CD4-positive, alpha-beta T cell (primary cell): ENCODE measurements around the gene PRKAR1B. TPM values are rescaled to one million over a fixed set of nuclear protein-coding genes. Genes with fewer than 3 reads are reported as not detected.

Experiments used
- ATAC-seq: fragments of 200-7000 bp; cut with Tn5 transposase; one replicate; pipeline ENCODE4 v1.10.0; 2022; ENCODE audit warnings: mild to moderate bottlenecking; ENCODE audit not compliant: poor library complexity
- CTCF ChIA-PET: fragments of 350-600 bp; sonication (Branson Sonifier 250); formaldehyde crosslinking; loops from one replicate; lab custom pipeline; 2021; ENCODE audit warnings: antibody characterized with exemption, inconsistent platforms; lab: Charles Lee
- POLR2A ChIA-PET: fragments of 350-600 bp; sonication (Branson Sonifier 250); formaldehyde crosslinking; loops from one replicate; lab custom pipeline; 2021; ENCODE audit warnings: antibody characterized with exemption, inconsistent platforms; lab: Charles Lee
- DNase-seq, 14 experiments: peaks; one replicate each; pipeline ENCODE4 v3.0.0-alpha.2; 2013 to 2020; ENCODE audit warnings: mixed read lengths in 2 of 14
- H3K27ac ChIP-seq, 2 donors: one replicate each; pipeline versions ENCODE4 v1.5.1 to v1.7.0; 2013; ENCODE audit warnings: low read length in 2 of 2, low read depth in 1 of 2, mild to moderate bottlenecking in 1 of 2
- H3K27me3 ChIP-seq, 2 experiments: 1 replicate in 1 of 2; 2 replicates in 1 of 2; pipeline versions ENCODE4 v1.6.1 to v1.7.0; 2013; ENCODE audit warnings: low read length in 2 of 2, control low read depth in 1 of 2, mild to moderate bottlenecking in 1 of 2, moderate library complexity in 1 of 2; ENCODE audit not compliant: insufficient read depth in 2 of 2, control insufficient read depth in 1 of 2
- H3K36me3 ChIP-seq: one replicate; pipeline ENCODE4 v1.6.1; 2013; ENCODE audit warnings: low read length, control low read depth; ENCODE audit not compliant: insufficient read depth
- H3K4me1 ChIP-seq: one replicate; pipeline ENCODE4 v1.6.1; 2013; ENCODE audit warnings: low read length, control low read depth; ENCODE audit not compliant: insufficient read depth
- H3K4me3 ChIP-seq: one replicate; pipeline ENCODE4 v1.5.1; 2013; ENCODE audit warnings: mild to moderate bottlenecking, low read length, moderate library complexity
- H3K9me3 ChIP-seq, 2 experiments: 1 replicate in 1 of 2; 2 replicates in 1 of 2; pipeline versions ENCODE4 v1.6.1 to v1.7.0; 2013; ENCODE audit warnings: low read length in 2 of 2, mild to moderate bottlenecking in 2 of 2, control low read depth in 1 of 2, moderate library complexity in 1 of 2; ENCODE audit not compliant: control insufficient read depth in 1 of 2, insufficient read depth in 1 of 2
- H3K27ac Mint-ChIP-seq: one replicate; pipeline ENCODE4 v1.8.0; 2020; ENCODE audit warnings: mixed read lengths
- H3K27me3 Mint-ChIP-seq: one replicate; pipeline ENCODE4 v1.8.0; 2021; ENCODE audit warnings: mixed read lengths
- H3K36me3 Mint-ChIP-seq: one replicate; pipeline ENCODE4 v1.8.0; 2021; ENCODE audit warnings: low read depth, mixed read lengths
- H3K4me1 Mint-ChIP-seq: one replicate; pipeline ENCODE4 v1.8.0; 2021; ENCODE audit warnings: low read depth, mixed read lengths
- H3K4me3 Mint-ChIP-seq: one replicate; pipeline ENCODE4 v1.8.0; 2020; ENCODE audit warnings: mild to moderate bottlenecking, mixed read lengths
- H3K9me3 Mint-ChIP-seq: one replicate; pipeline ENCODE4 v1.8.0; 2020; ENCODE audit warnings: mixed read lengths
- CTCF ChIP-seq: fragments of 200-600 bp; IDR thresholded peaks from one replicate; pipeline ENCODE4 v1.8.0; 2022; ENCODE audit warnings: antibody characterized with exemption, mild to moderate bottlenecking
- intact Hi-C, 2 experiments: fragments of 100-400 bp; cut with DNase I in 1 of 2; cut with micrococcal nuclease in 1 of 2; formaldehyde crosslinking; loops; one replicate each; pipeline versions ENCODE4 v1.15.1 to v1.9.0; 2023 to 2025; cut with DNase I, micrococcal nuclease
- total RNA-seq, 174 experiments: library from RNA in 2 of 174; stranded (reverse) in 2 of 174; gene quantifications; one replicate each; pipeline ENCODE4 v1.2.3 and lab custom pipeline; 2021 to 2026

The PRKAR1B gene
- total RNA-seq, 2 experiments from 2014 or later: 18.8 to 19.5 TPM

- ATAC-seq (no peak), DNase-seq (no peak)
- H3K4me3 ChIP-seq: no peak overlapping the region
- no peak for TF ChIP-seq CTCF
- Mint-ChIP-seq H3K9me3 (no peaks in the 10 kb centered on the region), H3K4me3 (no peak overlapping the region), H3K27ac (no peak overlapping the region), H3K36me3 (no peaks in the 10 kb centered on the region), H3K4me1 (no peaks in the 10 kb centered on the region), H3K27me3 (no peaks in the 10 kb centered on the region)
- H3K9me3 ChIP-seq: peaks cover 0 to 38% of the 10 kb centered on the region in 2 experiments
- ChIA-PET POLR2A (no interaction called here), CTCF (no interaction called here)
- H3K27me3 ChIP-seq: no peaks in the 10 kb centered on the region
- no peaks in the 10 kb centered on the region for H3K4me1 ChIP-seq
- H3K36me3 ChIP-seq: no peaks in the 10 kb centered on the region
- no peak overlapping the region for H3K27ac ChIP-seq
- intact Hi-C loops: no loop called here
Observed at GRCh38 chr7:540997-541396, 186.1 kb downstream of the PRKAR1B start.

- no peak overlapping the region for H3K4me3 Mint-ChIP-seq
- H3K27ac ChIP-seq: no peak overlapping the region
- ChIA-PET POLR2A (no interaction called here), CTCF (no interaction called here)
- DNase-seq: no peak
- no peak overlapping the region for H3K27ac Mint-ChIP-seq
- H3K27me3 ChIP-seq: no peaks in the 10 kb centered on the region
- no peaks in the 10 kb centered on the region for H3K27me3 Mint-ChIP-seq
- no peaks in the 10 kb centered on the region for H3K9me3 Mint-ChIP-seq
- H3K4me3 ChIP-seq: no peak overlapping the region
- peaks cover 0 to 34% of the 10 kb centered on the region in 2 experiments for H3K9me3 ChIP-seq
- no peak for TF ChIP-seq CTCF
- no peaks in the 10 kb centered on the region for H3K4me1 ChIP-seq
- no peaks in the 10 kb centered on the region for H3K4me1 Mint-ChIP-seq
- no peaks in the 10 kb centered on the region for H3K36me3 ChIP-seq
- H3K36me3 Mint-ChIP-seq: no peaks in the 10 kb centered on the region
- no peak for ATAC-seq
- intact Hi-C loops: no loop called here
Observed at GRCh38 chr7:540579-540978, 186.5 kb downstream of the PRKAR1B start.

GRCh38 chr7:539731-540411 is 187.2 kb downstream of the PRKAR1B start:
- TF ChIP-seq CTCF: no peak
- Mint-ChIP-seq H3K4me1 (no peaks in the 10 kb centered on the region), H3K27me3 (peaks cover 5% of the 10 kb centered on the region), H3K27ac (no peak overlapping the region), H3K36me3 (no peaks in the 10 kb centered on the region), H3K9me3 (no peaks in the 10 kb centered on the region), H3K4me3 (no peak overlapping the region)
- intact Hi-C loops: no loop called here
- Histone ChIP-seq H3K27ac (no peak overlapping the region), H3K4me1 (no peaks in the 10 kb centered on the region), H3K9me3 (peaks cover 0 to 30% of the 10 kb centered on the region in 2 experiments), H3K4me3 (no peak overlapping the region), H3K36me3 (no peaks in the 10 kb centered on the region), H3K27me3 (no peaks in the 10 kb centered on the region)
- CTCF ChIA-PET: no interaction called here
- ATAC-seq (no peak), DNase-seq (no peak)
- POLR2A ChIA-PET: no interaction called here
